GM23338 (cell line): ENCODE results near the gene NANOS2. TPM values are rescaled to one million over a fixed set of nuclear protein-coding genes. Genes with fewer than 3 reads are reported as not detected.

Source experiments
- ATAC-seq: fragments of 200-7000 bp; cut with Tn5 transposase; 3 replicates; pipeline ENCODE4 v1.9.1; 2020
- DNase-seq: peaks from one replicate; pipeline ENCODE4 v3.0.0-alpha.2; 2015; ENCODE audit warnings: low spot score
- H2AFZ ChIP-seq: fragments of 200-600 bp; sonication (generic); 2 replicates; pipeline ENCODE4 v1.8.0; 2016; ENCODE audit warnings: antibody characterized with exemption, mild to moderate bottlenecking, moderate library complexity
- H3F3A ChIP-seq: fragments of 200-600 bp; sonication (generic); replicated peaks from 2 replicates; pipeline ENCODE4 v1.8.0; 2017; ENCODE audit warnings: antibody characterized with exemption, mixed run types, low read depth
- H3K27ac ChIP-seq: fragments of 200-600 bp; sonication (generic); 2 replicates; pipeline ENCODE4 v1.6.1; 2016; ENCODE audit warnings: low read depth
- H3K27me3 ChIP-seq: fragments of 200-600 bp; sonication (generic); 2 replicates; pipeline ENCODE4 v1.8.0; 2016; ENCODE audit warnings: mild to moderate bottlenecking, mixed run types, moderate library complexity; ENCODE audit not compliant: insufficient read depth
- H3K36me3 ChIP-seq: fragments of 200-600 bp; sonication (generic); 2 replicates; pipeline ENCODE4 v1.8.0; 2016; ENCODE audit warnings: mild to moderate bottlenecking; ENCODE audit not compliant: insufficient read depth
- H3K4me1 ChIP-seq: fragments of 200-600 bp; sonication (generic); 2 replicates; pipeline ENCODE4 v1.8.0; 2016; ENCODE audit warnings: mild to moderate bottlenecking, moderate library complexity; ENCODE audit not compliant: insufficient read depth
- H3K4me2 ChIP-seq: fragments of 200-600 bp; sonication (generic); 2 replicates; pipeline ENCODE4 v1.7.1; 2017; ENCODE audit warnings: mixed run types
- H3K4me3 ChIP-seq: fragments of 200-600 bp; sonication (generic); 2 replicates; pipeline ENCODE4 v1.6.1; 2016; ENCODE audit warnings: mixed run types
- H3K79me2 ChIP-seq: fragments of 200-600 bp; sonication (generic); replicated peaks from 2 replicates; pipeline ENCODE4 v1.8.0; 2017; ENCODE audit warnings: mild to moderate bottlenecking; ENCODE audit not compliant: insufficient read depth
- H3K9me2 ChIP-seq: fragments of 200-600 bp; sonication (generic); 2 replicates; pipeline ENCODE4 v1.8.0; 2017; ENCODE audit not compliant: insufficient read depth
- H4K20me1 ChIP-seq: fragments of 200-600 bp; sonication (generic); replicated peaks from 2 replicates; pipeline ENCODE4 v1.8.0; 2017; ENCODE audit warnings: mild to moderate bottlenecking; ENCODE audit not compliant: insufficient read depth
- H3K27ac Mint-ChIP-seq: 2 replicates; pipeline ENCODE4 v1.8.0; 2020; ENCODE audit warnings: inconsistent platforms, mild to moderate bottlenecking, moderate library complexity, mixed read lengths
- H3K27me3 Mint-ChIP-seq: 3 replicates; pipeline ENCODE4 v1.8.0; 2022; ENCODE audit warnings: low read depth, mild to moderate bottlenecking, moderate library complexity, mixed read lengths, inconsistent platforms; ENCODE audit not compliant: insufficient read depth, poor library complexity
- H3K36me3 Mint-ChIP-seq: 3 replicates; pipeline ENCODE4 v1.8.0; 2021; ENCODE audit warnings: low read depth, mild to moderate bottlenecking, inconsistent platforms, moderate library complexity, mixed read lengths
- H3K4me1 Mint-ChIP-seq: 3 replicates; pipeline ENCODE4 v1.8.0; 2020; ENCODE audit warnings: mild to moderate bottlenecking, inconsistent platforms, mixed read lengths
- H3K4me3 Mint-ChIP-seq: 3 replicates; pipeline ENCODE4 v1.8.0; 2021; ENCODE audit warnings: moderate library complexity, mild to moderate bottlenecking, inconsistent platforms, mixed read lengths
- H3K9me3 Mint-ChIP-seq: 3 replicates; pipeline ENCODE4 v1.8.0; 2020; ENCODE audit warnings: moderate library complexity, mild to moderate bottlenecking, inconsistent platforms, mixed read lengths
- JUNB ChIP-seq: IDR thresholded peaks from one replicate; pipeline ENCODE4 v1.6.1; 2016; ENCODE audit warnings: antibody characterized with exemption; ENCODE audit not compliant: unreplicated experiment
- NANOG ChIP-seq: IDR thresholded peaks from 2 replicates; pipeline ENCODE4 v1.6.1; 2016; ENCODE audit warnings: antibody characterized with exemption, borderline replicate concordance
- STAT1 ChIP-seq: IDR thresholded peaks from one replicate; pipeline ENCODE4 v1.6.1; 2016; ENCODE audit warnings: antibody characterized with exemption; ENCODE audit not compliant: unreplicated experiment
- ZNF331 ChIP-seq: fragments of 250-450 bp; sonication (Bioruptor Pico); IDR thresholded peaks from 2 replicates; pipeline ENCODE4 v1.5.0; 2020; ENCODE audit warnings: low read depth, mild to moderate bottlenecking, moderate library complexity
- polyA plus RNA-seq: library from polyadenylated mRNA; unstranded; fragments of >200 nt; fragmentation: Nextera tagmentation; extraction: Ambion mirVana; gene quantifications from 2 replicates; pipeline ENCODE4 v1.2.1, GENCODE V29; 2016
- total RNA-seq: library from RNA; depleted of rRNA; stranded (reverse); fragments of >200 nt; shearing (Covaris generic); gene quantifications from 2 replicates; pipeline ENCODE4 v1.2.3, GENCODE V29; 2014
- TF ChIP-seq, protein P1 (sequence below): IDR thresholded peaks from 2 replicates; pipeline ENCODE4 v1.6.1; 2016; ENCODE audit warnings: antibody characterized with exemption
- TF ChIP-seq, protein P2 (sequence below): IDR thresholded peaks from one replicate; pipeline ENCODE4 v1.6.1; 2018; ENCODE audit warnings: antibody characterized with exemption; ENCODE audit not compliant: unreplicated experiment

The NANOS2 gene
- total and polyA plus RNA-seq, 2 experiments from 2014 or later: 0.11 to 0.14 TPM

DNA sequence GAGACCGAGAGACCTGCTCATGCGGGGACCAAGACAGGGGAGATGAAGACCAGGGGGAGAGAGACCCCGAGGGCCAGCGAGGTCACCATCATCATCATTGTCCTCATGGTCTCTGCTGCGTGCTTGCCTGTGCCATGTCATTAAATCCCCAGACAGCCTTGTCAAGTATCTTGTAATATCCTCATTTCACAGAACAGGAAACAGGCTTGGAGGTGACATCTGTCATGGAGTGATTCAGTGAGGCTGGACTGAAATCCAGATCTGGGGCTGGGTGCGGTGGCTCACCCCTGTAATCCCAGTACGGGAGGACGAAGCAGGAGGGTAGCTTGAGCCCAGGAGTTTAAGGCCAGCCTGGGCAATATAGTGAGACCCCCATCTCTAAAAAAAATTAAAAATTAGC is 5.9 kb upstream of the NANOS2 start:
- DNase-seq: no peak
- H3K27ac ChIP-seq: no peak overlapping the region
- H3K4me2 ChIP-seq: 0 out of 2 replicates have a peak overlapping the region, but pooled peaks have one; percentile 55
- H4K20me1 ChIP-seq: no peaks in the 10 kb centered on the region
- Mint-ChIP-seq H3K36me3 (no peaks in the 10 kb centered on the region), H3K4me3 (no peak overlapping the region), H3K9me3 (no peaks in the 10 kb centered on the region; the same call in 2 of the 3 replicates), H3K27ac (no peak overlapping the region), H3K4me1 (no peaks in the 10 kb centered on the region; the same call in 1 of the 3 replicates), H3K27me3 (peaks cover 9% of the 10 kb centered on the region)
- H3K27me3 ChIP-seq: no peaks in the 10 kb centered on the region
- H2AFZ ChIP-seq: peak overlapping the region; percentile 86; the same call in 1 of the 2 replicates
- no peaks in the 10 kb centered on the region for H3K79me2 ChIP-seq
- H3K4me1 ChIP-seq: no peaks in the 10 kb centered on the region
- H3K9me2 ChIP-seq: no peaks in the 10 kb centered on the region
- no peak overlapping the region for H3K4me3 ChIP-seq
- H3K36me3 ChIP-seq: no peaks in the 10 kb centered on the region
- TF ChIP-seq, protein P1, sequence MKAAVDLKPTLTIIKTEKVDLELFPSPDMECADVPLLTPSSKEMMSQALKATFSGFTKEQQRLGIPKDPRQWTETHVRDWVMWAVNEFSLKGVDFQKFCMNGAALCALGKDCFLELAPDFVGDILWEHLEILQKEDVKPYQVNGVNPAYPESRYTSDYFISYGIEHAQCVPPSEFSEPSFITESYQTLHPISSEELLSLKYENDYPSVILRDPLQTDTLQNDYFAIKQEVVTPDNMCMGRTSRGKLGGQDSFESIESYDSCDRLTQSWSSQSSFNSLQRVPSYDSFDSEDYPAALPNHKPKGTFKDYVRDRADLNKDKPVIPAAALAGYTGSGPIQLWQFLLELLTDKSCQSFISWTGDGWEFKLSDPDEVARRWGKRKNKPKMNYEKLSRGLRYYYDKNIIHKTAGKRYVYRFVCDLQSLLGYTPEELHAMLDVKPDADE: no peak
- TF ChIP-seq, protein P2, sequence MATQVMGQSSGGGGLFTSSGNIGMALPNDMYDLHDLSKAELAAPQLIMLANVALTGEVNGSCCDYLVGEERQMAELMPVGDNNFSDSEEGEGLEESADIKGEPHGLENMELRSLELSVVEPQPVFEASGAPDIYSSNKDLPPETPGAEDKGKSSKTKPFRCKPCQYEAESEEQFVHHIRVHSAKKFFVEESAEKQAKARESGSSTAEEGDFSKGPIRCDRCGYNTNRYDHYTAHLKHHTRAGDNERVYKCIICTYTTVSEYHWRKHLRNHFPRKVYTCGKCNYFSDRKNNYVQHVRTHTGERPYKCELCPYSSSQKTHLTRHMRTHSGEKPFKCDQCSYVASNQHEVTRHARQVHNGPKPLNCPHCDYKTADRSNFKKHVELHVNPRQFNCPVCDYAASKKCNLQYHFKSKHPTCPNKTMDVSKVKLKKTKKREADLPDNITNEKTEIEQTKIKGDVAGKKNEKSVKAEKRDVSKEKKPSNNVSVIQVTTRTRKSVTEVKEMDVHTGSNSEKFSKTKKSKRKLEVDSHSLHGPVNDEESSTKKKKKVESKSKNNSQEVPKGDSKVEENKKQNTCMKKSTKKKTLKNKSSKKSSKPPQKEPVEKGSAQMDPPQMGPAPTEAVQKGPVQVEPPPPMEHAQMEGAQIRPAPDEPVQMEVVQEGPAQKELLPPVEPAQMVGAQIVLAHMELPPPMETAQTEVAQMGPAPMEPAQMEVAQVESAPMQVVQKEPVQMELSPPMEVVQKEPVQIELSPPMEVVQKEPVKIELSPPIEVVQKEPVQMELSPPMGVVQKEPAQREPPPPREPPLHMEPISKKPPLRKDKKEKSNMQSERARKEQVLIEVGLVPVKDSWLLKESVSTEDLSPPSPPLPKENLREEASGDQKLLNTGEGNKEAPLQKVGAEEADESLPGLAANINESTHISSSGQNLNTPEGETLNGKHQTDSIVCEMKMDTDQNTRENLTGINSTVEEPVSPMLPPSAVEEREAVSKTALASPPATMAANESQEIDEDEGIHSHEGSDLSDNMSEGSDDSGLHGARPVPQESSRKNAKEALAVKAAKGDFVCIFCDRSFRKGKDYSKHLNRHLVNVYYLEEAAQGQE: no peak
- TF ChIP-seq JUNB: no peak
- no peak for TF ChIP-seq ZNF331 (CRISPR knock-in tag)
- no peak for TF ChIP-seq NANOG
- no peak for TF ChIP-seq STAT1
- no peak for ATAC-seq
- peaks cover 9% of the 10 kb centered on the region; the same call in 1 of the 2 replicates for H3F3A ChIP-seq

DNA sequence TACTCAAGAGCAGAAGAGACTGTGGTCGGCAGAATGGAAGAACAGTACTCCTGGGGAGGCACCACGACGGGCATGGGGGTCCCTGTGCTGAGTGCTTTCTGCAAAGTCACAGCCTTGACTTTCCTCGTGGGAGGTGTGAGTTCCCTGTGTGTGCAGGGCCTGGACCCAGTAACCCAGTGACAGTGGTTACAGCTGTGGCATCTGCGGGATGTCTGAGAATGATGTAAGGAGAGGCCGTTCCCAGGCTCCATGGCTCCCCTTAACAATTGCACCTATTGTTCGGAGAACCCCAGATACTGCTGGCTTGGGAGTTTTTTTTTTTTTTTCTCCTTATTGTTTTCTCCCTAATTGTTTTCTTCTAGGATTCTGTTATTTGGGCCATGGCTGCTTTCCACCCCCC is 5.1 kb upstream of the NANOS2 start:
- Mint-ChIP-seq H3K36me3 (no peaks in the 10 kb centered on the region), H3K27ac (no peak overlapping the region), H3K4me3 (no peak overlapping the region), H3K9me3 (no peaks in the 10 kb centered on the region; the same call in 2 of the 3 replicates), H3K4me1 (no peaks in the 10 kb centered on the region; the same call in 2 of the 3 replicates), H3K27me3 (peaks cover 9% of the 10 kb centered on the region)
- peaks cover 9% of the 10 kb centered on the region; the same call in 1 of the 2 replicates for H3F3A ChIP-seq
- TF ChIP-seq NANOG: no peak
- no peaks in the 10 kb centered on the region for H3K79me2 ChIP-seq
- no peak overlapping the region for H3K27ac ChIP-seq
- peak; percentile 33 for DNase-seq
- H3K4me1 ChIP-seq: no peaks in the 10 kb centered on the region
- peak; percentile 29 for ATAC-seq
- H2AFZ ChIP-seq: peak overlapping the region; percentile 86; the same call in 1 of the 2 replicates
- H3K9me2 ChIP-seq: no peaks in the 10 kb centered on the region
- no peak overlapping the region; the same call in 1 of the 2 replicates for H3K4me2 ChIP-seq
- no peaks in the 10 kb centered on the region for H3K27me3 ChIP-seq
- no peaks in the 10 kb centered on the region for H3K36me3 ChIP-seq
- H4K20me1 ChIP-seq: no peaks in the 10 kb centered on the region
- H3K4me3 ChIP-seq: no peak overlapping the region
